SJCRH30 (cell line): ENCODE measurements around the gene SPATA31C1. TPM values are rescaled to one million over a fixed set of nuclear protein-coding genes. Genes with fewer than 3 reads are reported as not detected.

ENCODE experiments used
- total RNA-seq: library from RNA; depleted of rRNA; stranded (reverse); fragments of >200 nt; shearing (Covaris generic); gene quantifications from 2 replicates; pipeline ENCODE4 v1.2.3, GENCODE V29; 2014; rRNA removed

The SPATA31C1 gene
- total RNA-seq, 1 experiment from 2014 or later: 0.14 TPM

Other genes starting within 250 kb of the SPATA31C1 start
- gene CTSL, start 191.8 kb upstream of the SPATA31C1 start, total RNA-seq: 31.1 and 32.2 TPM in 2 replicates
- not detected in 2 replicates for gene SPATA31E1, start 35.1 kb upstream of the SPATA31C1 start, total RNA-seq
- 3.7 and 4.8 TPM in 2 replicates for gene CDK20, start 56.6 kb downstream of the SPATA31C1 start, total RNA-seq
- gene SPATA31C2, start 220.5 kb downstream of the SPATA31C1 start, total RNA-seq: 0.35 and 0.53 TPM in 2 replicates